Transverse colon (tissue), 3 donors: ENCODE data around the gene DNAH8.

Experiments used
- POLR2A ChIP-seq: fragments of 450-650 bp; IDR thresholded peaks from one replicate; pipeline ENCODE4 v1.6.1; 2016; ENCODE audit warnings: antibody characterized with exemption, mild to moderate bottlenecking, moderate library complexity
- TF ChIP-seq, protein P1 (sequence below), 5 experiments: fragments of 200-600 bp in 3 of 5; fragments of 450-650 bp in 2 of 5; sonication (generic) in 3 of 5; IDR thresholded peaks; 1 replicate in 2 of 5; 2 replicates in 3 of 5; pipeline ENCODE4 v1.5.1; 2016 to 2017; ENCODE audit warnings: antibody characterized with exemption in 5 of 5, inconsistent platforms in 3 of 5, mild to moderate bottlenecking in 2 of 5, moderate library complexity in 1 of 5

DNA sequence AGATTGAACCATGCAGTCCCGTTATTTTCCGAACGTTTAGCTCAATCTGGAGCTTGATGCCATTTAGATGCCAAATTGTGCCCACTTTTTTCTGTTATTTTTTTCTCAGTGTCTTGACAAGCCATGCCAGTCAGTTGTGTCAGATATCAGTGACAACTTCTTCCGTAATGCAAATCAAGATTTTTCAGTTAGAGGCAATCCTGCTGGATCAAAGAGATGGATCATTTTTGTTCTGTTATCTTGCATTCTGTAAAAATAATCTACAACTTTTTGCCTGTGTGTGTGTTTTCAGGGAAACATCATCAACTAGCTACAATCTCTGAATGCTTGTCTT, 302.4 kb downstream of the DNAH8 start:
- TF ChIP-seq, protein P1, sequence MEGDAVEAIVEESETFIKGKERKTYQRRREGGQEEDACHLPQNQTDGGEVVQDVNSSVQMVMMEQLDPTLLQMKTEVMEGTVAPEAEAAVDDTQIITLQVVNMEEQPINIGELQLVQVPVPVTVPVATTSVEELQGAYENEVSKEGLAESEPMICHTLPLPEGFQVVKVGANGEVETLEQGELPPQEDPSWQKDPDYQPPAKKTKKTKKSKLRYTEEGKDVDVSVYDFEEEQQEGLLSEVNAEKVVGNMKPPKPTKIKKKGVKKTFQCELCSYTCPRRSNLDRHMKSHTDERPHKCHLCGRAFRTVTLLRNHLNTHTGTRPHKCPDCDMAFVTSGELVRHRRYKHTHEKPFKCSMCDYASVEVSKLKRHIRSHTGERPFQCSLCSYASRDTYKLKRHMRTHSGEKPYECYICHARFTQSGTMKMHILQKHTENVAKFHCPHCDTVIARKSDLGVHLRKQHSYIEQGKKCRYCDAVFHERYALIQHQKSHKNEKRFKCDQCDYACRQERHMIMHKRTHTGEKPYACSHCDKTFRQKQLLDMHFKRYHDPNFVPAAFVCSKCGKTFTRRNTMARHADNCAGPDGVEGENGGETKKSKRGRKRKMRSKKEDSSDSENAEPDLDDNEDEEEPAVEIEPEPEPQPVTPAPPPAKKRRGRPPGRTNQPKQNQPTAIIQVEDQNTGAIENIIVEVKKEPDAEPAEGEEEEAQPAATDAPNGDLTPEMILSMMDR (IDR thresholded peaks at IDR 0.05): no peak
- TF ChIP-seq POLR2A: no peak
